HepG2 (cell line): Measurements from ENCODE around the gene EXO1. TPM values are rescaled to one million over a fixed set of nuclear protein-coding genes. Genes with fewer than 3 reads are reported as not detected.
A peak's percentile ranks its signal among the peaks of the same experiment; 100 is the strongest.

ENCODE experiments used
- BCL6 ChIP-seq: IDR thresholded peaks from 2 replicates; pipeline ENCODE4 v1.6.1; 2016; ENCODE audit warnings: missing genetic modification reagents, missing compliant biosample characterization
- CREBL2 ChIP-seq: sonication (generic); formaldehyde crosslinking; IDR thresholded peaks from 2 replicates; pipeline ENCODE4 v1.8.1; 2023; ENCODE audit warnings: missing genetic modification reagents, mild to moderate bottlenecking, borderline replicate concordance
- HNF1B ChIP-seq: sonication (generic); formaldehyde crosslinking; IDR thresholded peaks from 2 replicates; pipeline ENCODE4 v1.5.1; 2020; ENCODE audit warnings: mild to moderate bottlenecking, moderate library complexity, missing genetic modification reagents
- HNF4G ChIP-seq, 2 experiments: sonication (generic) in 1 of 2; formaldehyde crosslinking in 1 of 2; IDR thresholded peaks; 2 replicates each; pipeline versions ENCODE4 v1.4.0 to v1.6.1; 2011 to 2020; ENCODE audit warnings: borderline replicate concordance in 2 of 2, low read depth in 2 of 2, mild to moderate bottlenecking in 2 of 2, low read length in 1 of 2, missing genetic modification reagents in 1 of 2, moderate library complexity in 1 of 2
- KDM3A ChIP-seq: IDR thresholded peaks from 2 replicates; pipeline ENCODE4 v1.6.1; 2018; ENCODE audit warnings: low read depth, missing compliant biosample characterization
- NFE2L1 ChIP-seq: sonication (generic); formaldehyde crosslinking; IDR thresholded peaks from 2 replicates; pipeline ENCODE4 v1.4.0; 2020; ENCODE audit warnings: missing genetic modification reagents, mild to moderate bottlenecking, borderline replicate concordance
- ONECUT2 ChIP-seq: sonication (generic); formaldehyde crosslinking; IDR thresholded peaks from 2 replicates; pipeline ENCODE4 v1.4.0; 2020; ENCODE audit warnings: missing genetic modification reagents
- PHF21A ChIP-seq: sonication (generic); formaldehyde crosslinking; IDR thresholded peaks from 2 replicates; pipeline ENCODE4 v1.5.0; 2020; ENCODE audit warnings: mild to moderate bottlenecking, missing genetic modification reagents
- SATB2 ChIP-seq: sonication (generic); formaldehyde crosslinking; IDR thresholded peaks from 2 replicates; pipeline ENCODE4 v1.5.0; 2020; ENCODE audit warnings: missing genetic modification reagents
- TBP ChIP-seq: sonication (generic); formaldehyde crosslinking; IDR thresholded peaks from 2 replicates; pipeline ENCODE4 v1.5.0; 2020; ENCODE audit warnings: missing genetic modification reagents
- TERF1 ChIP-seq: sonication (generic); formaldehyde crosslinking; IDR thresholded peaks from 2 replicates; pipeline ENCODE4 v1.8.0; 2022; ENCODE audit warnings: mild to moderate bottlenecking, missing genetic modification reagents, moderate library complexity
- TRIM24 ChIP-seq: sonication (generic); formaldehyde crosslinking; IDR thresholded peaks from 2 replicates; pipeline ENCODE4 v1.8.0; 2022; ENCODE audit warnings: mild to moderate bottlenecking, missing genetic modification reagents
- ZC3H4 ChIP-seq: sonication (generic); formaldehyde crosslinking; IDR thresholded peaks from 2 replicates; pipeline ENCODE4 v1.4.0; 2020; ENCODE audit warnings: missing genetic modification reagents, borderline replicate concordance
- ZKSCAN5 ChIP-seq: sonication (generic); formaldehyde crosslinking; IDR thresholded peaks from 2 replicates; pipeline ENCODE4 v1.5.1; 2020; ENCODE audit warnings: mild to moderate bottlenecking, missing genetic modification reagents
- ZNF136 ChIP-seq: sonication (generic); formaldehyde crosslinking; IDR thresholded peaks from 2 replicates; pipeline ENCODE4 v1.8.1; 2022; ENCODE audit warnings: low read depth, mild to moderate bottlenecking, moderate library complexity, missing genetic modification reagents
- ZNF292 ChIP-seq: sonication (generic); formaldehyde crosslinking; IDR thresholded peaks from 2 replicates; pipeline ENCODE4 v1.8.1; 2022; ENCODE audit warnings: mild to moderate bottlenecking, low read depth, missing genetic modification reagents, borderline replicate concordance
- ZNF468 ChIP-seq: sonication (generic); formaldehyde crosslinking; IDR thresholded peaks from 2 replicates; pipeline ENCODE4 v1.8.0; 2022; ENCODE audit warnings: mild to moderate bottlenecking, moderate library complexity, missing genetic modification reagents
- ZNF503 ChIP-seq: sonication (generic); formaldehyde crosslinking; IDR thresholded peaks from 2 replicates; pipeline ENCODE4 v1.4.0; 2020; ENCODE audit warnings: missing genetic modification reagents
- ZNF562 ChIP-seq: sonication (generic); formaldehyde crosslinking; IDR thresholded peaks from 2 replicates; pipeline ENCODE4 v1.8.0; 2022; ENCODE audit warnings: missing genetic modification reagents, borderline replicate concordance
- ZNF564 ChIP-seq: sonication (generic); formaldehyde crosslinking; IDR thresholded peaks from 2 replicates; pipeline ENCODE4 v1.8.1; 2023; ENCODE audit warnings: mild to moderate bottlenecking, missing genetic modification reagents
- ZNF567 ChIP-seq: sonication (generic); formaldehyde crosslinking; IDR thresholded peaks from 2 replicates; pipeline ENCODE4 v1.8.1; 2023; ENCODE audit warnings: mild to moderate bottlenecking, missing genetic modification reagents, borderline replicate concordance
- ZNF576 ChIP-seq: sonication (generic); formaldehyde crosslinking; IDR thresholded peaks from 2 replicates; pipeline ENCODE4 v1.4.0; 2020; ENCODE audit warnings: mild to moderate bottlenecking, missing genetic modification reagents
- ZNF703 ChIP-seq: sonication (generic); formaldehyde crosslinking; IDR thresholded peaks from 2 replicates; pipeline ENCODE4 v1.5.1; 2020; ENCODE audit warnings: missing genetic modification reagents, mild to moderate bottlenecking, moderate library complexity, borderline replicate concordance
- ZNF737 ChIP-seq: sonication (generic); formaldehyde crosslinking; IDR thresholded peaks from 2 replicates; pipeline ENCODE4 v1.5.0; 2020; ENCODE audit warnings: missing genetic modification reagents, mild to moderate bottlenecking, borderline replicate concordance
- polyA plus RNA-seq, 8 experiments: library from polyadenylated mRNA; depleted of rRNA in 3 of 8; stranded (reverse) in 7 of 8; unstranded in 1 of 8; fragments of >200 nt; fragmentation: Illumina TruSeq in 4 of 8; extraction: Trizol in 4 of 8; gene quantifications; 2 replicates each; pipeline versions ENCODE4 v1.2.1 to v1.2.3, GENCODE V29; 2011 to 2016; ENCODE audit warnings: low read depth in 4 of 8, missing spikeins in 1 of 8, mixed read lengths in 1 of 8; ENCODE audit not compliant: insufficient read depth in 1 of 8
- total RNA-seq, 5 experiments: library from RNA; depleted of rRNA; stranded (reverse); fragments of >200 nt; fragmentation: Illumina TruSeq; extraction: Trizol; gene quantifications; 2 replicates each; pipeline ENCODE4 v1.2.3, GENCODE V29; 2016; ENCODE audit warnings: low read depth in 1 of 5

The EXO1 gene
- total and polyA plus RNA-seq, 2 of the 13 experiments (the other 11 are each of a cell fraction or from before 2014, with no cell fraction given), result 3.2 to 26.1 TPM

GRCh38 chr1:241847796-241848685 lies at the start of gene EXO1 (continued):
- TF ChIP-seq ONECUT2 (no peak), ZNF292 (0 out of 2 replicates have a peak, but pooled peaks have one; percentile 46), ZKSCAN5 (CRISPR knock-in tag) (no peak), HNF1B (CRISPR knock-in tag) (peak; percentile 81; the same call in 1 of the 2 replicates), HNF4G (IDR thresholded peaks at IDR 0.05; ENCODE audit: borderline replicate concordance, low read depth, low read length) (no peak), HNF4G (CRISPR knock-in tag; IDR thresholded peaks at IDR 0.05; ENCODE audit: borderline replicate concordance, low read depth) (no peak), TBP (CRISPR knock-in tag) (no peak), KDM3A (peak; percentile 41; the same call in 1 of the 2 replicates), ZNF737 (CRISPR knock-in tag) (no peak; the same call in 1 of the 2 replicates), ZNF136 (CRISPR knock-in tag) (no peak), ZNF468 (CRISPR knock-in tag) (no peak), ZNF576 (CRISPR knock-in tag) (no peak), CREBL2 (CRISPR knock-in tag) (no peak), ZNF564 (CRISPR knock-in tag) (no peak), ZNF567 (CRISPR knock-in tag) (peak; percentile 87; the same call in 1 of the 2 replicates), ZC3H4 (CRISPR knock-in tag) (no peak), BCL6 (no peak), PHF21A (CRISPR knock-in tag) (0 out of 2 replicates have a peak, but pooled peaks have one; percentile 33), TERF1 (no peak), TRIM24 (CRISPR knock-in tag) (no peak), ZNF503 (no peak), NFE2L1 (CRISPR knock-in tag) (peak; percentile 73; the same call in 1 of the 2 replicates), ZNF562 (CRISPR knock-in tag) (no peak), ZNF703 (CRISPR knock-in tag) (no peak), SATB2 (CRISPR knock-in tag) (no peak)
